GM12875 (cell line): ENCODE results near the gene CWC27.
"Not testable (repeated sequence)": the region's sequence is repeated elsewhere in the genome, so short reads cannot be mapped to it uniquely, and the experiment has no call there.

Experiments
- H3K4me3 ChIP-seq: one replicate; pipeline ENCODE4 v1.5.1; 2011; ENCODE audit warnings: low read depth, low read length, control low read depth
- CTCF ChIP-seq: IDR thresholded peaks from 2 replicates; pipeline ENCODE4 v1.5.1; 2011; ENCODE audit warnings: low read depth, mild to moderate bottlenecking, control low read depth, inconsistent platforms, low read length, moderate library complexity, borderline replicate concordance; ENCODE audit not compliant: insufficient read depth

CWC27 gene

GRCh38 chr5:64827703-64828102 lies 59.0 kb downstream of the CWC27 start:
- H3K4me3 ChIP-seq, result no peak overlapping the region
- TF ChIP-seq CTCF, result no peak

- not testable (repeated sequence) for H3K4me3 ChIP-seq
These were observed 61.9 kb downstream of the CWC27 start for GRCh38 chr5:64830650-64831049.

GRCh38 chr5:64831996-64832395 lies 63.3 kb downstream of the CWC27 start:
- H3K4me3 ChIP-seq, result no peak overlapping the region
- no peak for TF ChIP-seq CTCF

- TF ChIP-seq CTCF, result no peak
- H3K4me3 ChIP-seq, result no peak overlapping the region
These were observed 65.3 kb downstream of the CWC27 start for GRCh38 chr5:64834037-64834436.

GRCh38 chr5:64834611-64835010 lies 65.9 kb downstream of the CWC27 start:
- TF ChIP-seq CTCF, result no peak
- no peak overlapping the region for H3K4me3 ChIP-seq

- no peak for TF ChIP-seq CTCF
- no peak overlapping the region for H3K4me3 ChIP-seq
These were observed 66.5 kb downstream of the CWC27 start for GRCh38 chr5:64835266-64835665.

GRCh38 chr5:64836190-64836755 lies 67.5 kb downstream of the CWC27 start:
- TF ChIP-seq CTCF, result no peak

GRCh38 chr5:64836786-64837185 lies 68.1 kb downstream of the CWC27 start:
- no peak overlapping the region for H3K4me3 ChIP-seq
- TF ChIP-seq CTCF, result no peak

More at GRCh38 chr5:64836190-64836755, 67.5 kb downstream of the CWC27 start:
- H3K4me3 ChIP-seq, result no peak overlapping the region
